ENCODE results near the gene UCMA.

- TF ChIP-seq CTCF (conservative IDR thresholded peaks at IDR 0.05) = no peak
- no peak for TF ChIP-seq ZFX (IDR thresholded peaks at IDR 0.05)
Observed at GRCh38 chr10:13268310-13268709, 34.1 kb upstream of the UCMA start.
